GM12892 (cell line): ENCODE results near the gene RHNO1.
"Not testable (repeated sequence)": the region's sequence is repeated elsewhere in the genome, so short reads cannot be mapped to it uniquely, and the experiment has no call there.

ENCODE experiments used
- DNase-seq: peaks from one replicate; pipeline ENCODE4 v3.0.0; 2011; ENCODE audit not compliant: insufficient read length
- FAIRE-seq: peaks from 2 replicates; lab custom pipeline; 2011; peaks lifted over from hg19 to GRCh38; lab: Jason Lieb, UNC
- POLR2A ChIP-seq: IDR thresholded peaks from 2 replicates; pipeline ENCODE4 v1.6.1; 2011; ENCODE audit warnings: low read depth, low read length, control low read depth
- POLR2AphosphoS5 ChIP-seq: IDR thresholded peaks from 2 replicates; pipeline ENCODE4 v1.6.1; 2011; ENCODE audit warnings: low read depth, low read length, control low read depth
- TAF1 ChIP-seq: IDR thresholded peaks from 2 replicates; pipeline ENCODE4 v1.6.1; 2011; ENCODE audit warnings: low read depth, mild to moderate bottlenecking, control low read depth, low read length, borderline replicate concordance

Gene RHNO1

DNA sequence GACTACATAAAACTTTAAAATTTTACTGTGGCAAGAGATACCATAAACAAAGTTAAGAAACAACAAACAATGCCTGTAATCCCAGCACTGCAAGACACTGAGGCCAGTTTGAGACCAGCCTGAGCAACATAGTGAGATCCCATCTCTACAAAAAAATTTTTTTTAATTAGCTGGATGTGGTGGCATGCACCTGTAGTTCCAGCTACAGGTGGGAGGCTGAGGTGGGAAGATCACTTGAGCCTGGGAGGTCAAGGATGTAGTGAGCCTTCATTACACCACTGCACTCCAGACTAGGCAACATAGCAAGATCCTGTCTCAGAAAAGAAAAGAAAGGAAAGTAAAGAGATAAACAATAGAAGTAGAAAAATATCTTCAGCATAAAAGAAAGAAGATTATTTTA, 16.9 kb upstream of the RHNO1 start:
- no peak for TF ChIP-seq POLR2A
- TF ChIP-seq POLR2AphosphoS5, result no peak
- no peak for TF ChIP-seq TAF1
- DNase-seq, result no peak
- FAIRE-seq, result no peak

GRCh38 chr12:2862876-2863275, 14.1 kb upstream of the RHNO1 start:
- no peak for FAIRE-seq
- TF ChIP-seq POLR2AphosphoS5, result no peak
- TF ChIP-seq TAF1, result no peak
- no peak for TF ChIP-seq POLR2A
- DNase-seq, result no peak

- DNase-seq, FAIRE-seq: not testable (repeated sequence)
Measured at GRCh38 chr12:2863402-2863801, 13.6 kb upstream of the RHNO1 start.

DNA sequence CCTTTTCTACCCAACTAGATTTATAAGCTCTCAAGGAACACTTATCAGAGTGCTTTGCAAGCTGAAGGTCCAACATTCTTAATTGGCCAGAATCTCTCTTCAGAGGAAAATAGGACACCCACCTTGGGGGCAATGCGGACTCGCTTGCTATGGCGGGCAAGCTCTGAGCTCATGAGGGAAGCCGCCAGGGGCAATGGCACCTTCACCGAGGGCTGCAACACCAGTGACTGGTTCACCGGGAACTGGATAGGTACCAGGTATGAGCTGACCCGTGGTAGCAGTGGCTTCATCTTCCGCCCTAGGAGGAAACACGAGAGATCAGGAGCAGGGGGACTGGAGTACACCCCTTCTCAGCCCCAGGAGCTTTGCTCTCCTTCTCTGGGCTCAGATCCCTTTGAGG, 12.8 kb upstream of the RHNO1 start:
- no peak for DNase-seq
- no peak for FAIRE-seq
- no peak for TF ChIP-seq POLR2A
- no peak for TF ChIP-seq POLR2AphosphoS5
- TF ChIP-seq TAF1, result no peak

- not testable (repeated sequence) for DNase-seq, FAIRE-seq
Measured at GRCh38 chr12:2868986-2869632, 7.9 kb upstream of the RHNO1 start.

DNA sequence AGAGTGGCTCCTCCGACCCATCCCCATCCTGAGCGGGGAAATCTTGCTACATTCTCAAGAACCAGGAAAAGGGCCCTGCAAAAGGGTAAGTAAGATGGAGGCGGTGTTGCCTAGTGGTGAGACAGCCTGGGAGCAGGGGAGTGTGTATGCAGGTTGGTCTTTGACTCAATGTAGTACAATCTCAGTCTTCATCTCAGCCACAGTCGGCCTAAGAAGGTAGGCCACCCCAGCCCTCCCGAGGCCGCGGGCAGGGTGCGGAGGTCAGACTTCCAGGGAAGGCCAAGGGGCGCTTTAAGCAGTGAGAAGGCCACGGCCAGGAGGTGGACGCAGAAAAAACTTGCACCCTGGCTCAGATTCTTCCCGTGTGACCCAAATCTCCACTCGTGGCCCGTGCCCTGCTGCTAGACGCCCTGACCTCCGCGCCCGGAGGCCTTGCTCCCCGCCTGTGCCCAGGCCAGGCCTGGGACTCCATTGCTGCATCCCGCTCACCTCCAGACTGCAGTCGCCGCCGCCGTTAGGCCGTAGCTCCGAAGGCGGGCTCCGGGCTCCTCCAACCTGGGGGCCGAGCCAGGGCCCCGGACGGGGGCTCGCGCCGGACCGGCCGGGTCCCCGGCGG, 484 bp upstream of the RHNO1 start:
- DNase-seq (no peak), FAIRE-seq (peak; percentile 40)
- TF ChIP-seq POLR2A, result no peak
- TF ChIP-seq TAF1, result no peak
- no peak for TF ChIP-seq POLR2AphosphoS5

- DNase-seq (no peak), FAIRE-seq (peak; percentile 44)
- TF ChIP-seq POLR2AphosphoS5 (no peak), POLR2A (peak; percentile 38; the same call in 1 of the 2 replicates)
Measured at GRCh38 chr12:2877953-2878732, 1.1 kb downstream of the RHNO1 start.

- FAIRE-seq, result no peak
- TF ChIP-seq POLR2A (no peak), POLR2AphosphoS5 (no peak), TAF1 (no peak)
- DNase-seq, result no peak
Measured at GRCh38 chr12:2879853-2880252, 2.8 kb downstream of the RHNO1 start.

- no peak for DNase-seq
Measured at GRCh38 chr12:2884810-2885209, 7.8 kb downstream of the RHNO1 start.

DNA sequence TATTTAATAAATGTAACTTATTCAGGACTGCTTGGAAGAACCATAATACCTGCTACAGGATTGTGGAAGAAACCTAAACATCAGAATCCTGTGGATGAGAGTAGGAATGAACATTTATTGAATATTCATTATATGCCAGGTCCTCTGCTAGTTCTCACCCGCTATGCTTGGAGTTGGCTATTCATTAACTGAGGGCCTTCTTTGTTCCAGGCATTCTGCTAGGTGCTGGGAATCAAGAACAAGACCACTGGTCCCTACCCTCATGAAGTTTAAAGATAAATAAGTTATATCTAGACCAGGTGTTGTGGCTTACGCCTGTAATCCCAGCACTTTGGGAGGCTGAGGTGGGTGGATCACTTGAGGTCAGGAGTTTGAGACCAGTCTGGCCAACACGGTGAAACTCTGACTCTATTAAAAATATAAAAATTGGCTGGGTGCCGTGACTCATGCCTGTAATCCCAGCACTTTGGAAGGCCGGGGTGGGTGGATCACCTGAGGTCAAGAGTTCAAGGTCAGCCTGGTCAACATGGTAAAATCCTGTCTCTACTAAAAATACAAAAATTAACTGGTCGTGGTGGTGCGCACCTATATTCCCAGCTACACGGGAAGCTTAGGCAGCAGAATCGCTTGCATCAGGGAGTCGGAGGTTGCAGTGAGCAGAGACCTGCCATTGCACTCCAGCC, 9.9 kb downstream of the RHNO1 start:
- TF ChIP-seq POLR2AphosphoS5 (no peak), POLR2A (no peak), TAF1 (no peak)
- no peak for DNase-seq
- no peak for FAIRE-seq

More at GRCh38 chr12:2884810-2885209, 7.8 kb downstream of the RHNO1 start:
- no peak for TF ChIP-seq POLR2A
- no peak for TF ChIP-seq TAF1
- no peak for TF ChIP-seq POLR2AphosphoS5
- FAIRE-seq, result no peak

- no peak for TF ChIP-seq POLR2AphosphoS5
- no peak; the same call in 1 of the 2 replicates for TF ChIP-seq POLR2A
- TF ChIP-seq TAF1, result no peak
- DNase-seq (no peak), FAIRE-seq (no peak)
Measured at GRCh38 chr12:2890001-2890387, 13.0 kb downstream of the RHNO1 start.
